Astrocyte of the spinal cord (primary cell): ENCODE results near the gene PAWR.
"Not testable (repeated sequence)": the region's sequence is repeated elsewhere in the genome, so short reads cannot be mapped to it uniquely, and the experiment has no call there.

Experiments used
- DNase-seq: peaks from one replicate; pipeline ENCODE4 v3.0.0; 2011; ENCODE audit warnings: low read depth, low spot score
- H3K4me3 ChIP-seq: 2 replicates; pipeline ENCODE4 v1.5.1; 2011; ENCODE audit warnings: low read depth, mild to moderate bottlenecking, low read length, moderate library complexity
- in situ Hi-C: cut with HindIII; loops from 2 replicates; pipeline ENCODE4 v1.10.0; 2017; ENCODE audit warnings: low sequenced_read_pairs
- TF ChIP-seq, protein P1 (sequence below): IDR thresholded peaks from 2 replicates; pipeline ENCODE4 v1.5.1; 2012; ENCODE audit warnings: low read depth, mild to moderate bottlenecking, low read length, inconsistent platforms

Gene PAWR

DNA sequence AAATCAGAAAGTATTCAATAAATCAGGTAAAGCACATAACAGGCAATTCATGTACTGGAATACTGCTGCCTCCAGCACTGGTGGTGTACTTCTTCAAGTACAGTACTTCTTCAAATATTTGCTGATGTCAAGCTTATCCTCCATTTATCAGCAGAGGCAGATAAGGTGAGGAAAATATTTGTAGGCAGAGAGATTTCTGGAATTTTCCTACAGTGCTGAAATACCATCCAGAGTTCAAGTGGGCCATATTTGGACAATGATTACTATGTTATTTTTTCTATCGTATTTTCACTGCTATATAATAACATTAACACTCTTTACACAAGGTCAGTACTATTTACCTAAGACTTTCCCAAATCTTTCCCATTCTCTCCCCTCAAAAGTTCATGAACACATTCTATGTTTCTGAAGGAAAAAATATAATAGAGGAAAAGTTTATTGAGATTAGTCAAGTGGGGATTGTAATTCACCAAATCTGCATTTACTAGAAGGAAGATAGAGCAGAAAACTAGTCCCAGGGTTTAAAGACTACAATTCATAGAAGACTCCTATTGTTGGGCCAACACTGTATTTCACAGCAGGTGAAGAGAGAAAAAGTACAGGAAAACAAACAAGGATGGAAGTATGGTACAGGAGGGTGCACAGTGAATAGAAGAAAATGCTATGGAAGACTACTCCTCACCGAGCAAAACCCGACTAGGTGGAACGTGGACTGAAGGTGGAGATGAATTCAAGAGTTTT is 141.1 kb downstream of the PAWR start:
- TF ChIP-seq, protein P1, sequence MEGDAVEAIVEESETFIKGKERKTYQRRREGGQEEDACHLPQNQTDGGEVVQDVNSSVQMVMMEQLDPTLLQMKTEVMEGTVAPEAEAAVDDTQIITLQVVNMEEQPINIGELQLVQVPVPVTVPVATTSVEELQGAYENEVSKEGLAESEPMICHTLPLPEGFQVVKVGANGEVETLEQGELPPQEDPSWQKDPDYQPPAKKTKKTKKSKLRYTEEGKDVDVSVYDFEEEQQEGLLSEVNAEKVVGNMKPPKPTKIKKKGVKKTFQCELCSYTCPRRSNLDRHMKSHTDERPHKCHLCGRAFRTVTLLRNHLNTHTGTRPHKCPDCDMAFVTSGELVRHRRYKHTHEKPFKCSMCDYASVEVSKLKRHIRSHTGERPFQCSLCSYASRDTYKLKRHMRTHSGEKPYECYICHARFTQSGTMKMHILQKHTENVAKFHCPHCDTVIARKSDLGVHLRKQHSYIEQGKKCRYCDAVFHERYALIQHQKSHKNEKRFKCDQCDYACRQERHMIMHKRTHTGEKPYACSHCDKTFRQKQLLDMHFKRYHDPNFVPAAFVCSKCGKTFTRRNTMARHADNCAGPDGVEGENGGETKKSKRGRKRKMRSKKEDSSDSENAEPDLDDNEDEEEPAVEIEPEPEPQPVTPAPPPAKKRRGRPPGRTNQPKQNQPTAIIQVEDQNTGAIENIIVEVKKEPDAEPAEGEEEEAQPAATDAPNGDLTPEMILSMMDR: no peak
- in situ Hi-C loops: no loop called here
- DNase-seq: peak; percentile 55

DNA sequence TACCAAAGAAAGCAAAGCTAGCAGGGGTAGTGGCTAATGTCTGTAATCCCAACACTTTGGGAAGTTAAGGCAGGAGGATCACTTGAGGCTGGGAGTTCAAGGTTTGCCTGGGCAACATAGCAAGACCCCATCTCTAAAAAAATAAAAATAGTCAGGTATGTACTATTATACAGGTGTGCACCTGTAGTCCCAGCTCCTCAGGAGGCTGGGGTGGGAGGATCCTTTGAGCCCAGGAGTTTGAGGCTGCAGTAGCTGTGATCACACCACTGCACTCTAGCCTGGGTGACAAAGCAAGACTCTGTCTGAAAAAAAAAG is 142.2 kb downstream of the PAWR start:
- no peak overlapping the region for H3K4me3 ChIP-seq
- no peak for DNase-seq
- in situ Hi-C loops: no loop called here
- TF ChIP-seq, protein P1: no peak

More for the DNA sequence above, 141.1 kb downstream of the PAWR start:
- no peak overlapping the region for H3K4me3 ChIP-seq

GRCh38 chr12:79547735-79548609 is 142.8 kb downstream of the PAWR start:
- TF ChIP-seq, protein P1: peak; percentile 67
- no peak overlapping the region for H3K4me3 ChIP-seq
- in situ Hi-C loops: no loop called here
- peak; percentile 76 for DNase-seq

- H3K4me3 ChIP-seq: no peak overlapping the region
- in situ Hi-C loops: no loop called here
- peak; percentile 81 for DNase-seq
- TF ChIP-seq, protein P1: no peak
Observed at GRCh38 chr12:79547044-79547734, 143.6 kb downstream of the PAWR start.

GRCh38 chr12:79546466-79547043 is 144.2 kb downstream of the PAWR start:
- H3K4me3 ChIP-seq: no peak overlapping the region
- TF ChIP-seq, protein P1: no peak
- in situ Hi-C loops: no loop called here
- peak; percentile 58 for DNase-seq

DNA sequence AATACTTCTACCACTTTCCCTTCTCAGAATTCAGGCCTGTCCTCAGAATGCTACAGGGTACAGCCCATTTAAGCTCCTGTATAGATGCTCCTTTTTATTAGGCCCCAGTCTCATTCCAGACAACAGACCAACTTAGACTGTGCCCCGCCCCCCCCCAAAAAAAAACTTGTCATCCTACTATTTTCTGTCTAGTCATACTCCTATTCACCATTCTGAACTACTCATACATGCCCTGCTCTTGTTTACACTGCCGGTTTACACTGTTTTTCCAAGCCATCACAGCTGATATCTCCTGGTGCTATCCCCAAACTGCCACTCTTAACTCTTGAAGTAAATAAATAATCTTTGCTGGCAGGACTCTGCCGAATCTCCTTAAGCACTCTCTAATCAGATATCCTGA is 146.3 kb downstream of the PAWR start:
- H3K4me3 ChIP-seq, in situ Hi-C loops: not testable (repeated sequence)
- peak; percentile 19 for DNase-seq
